Psoas muscle (tissue), 8 donors: ENCODE data around the gene C17orf50. TPM values are rescaled to one million over a fixed set of nuclear protein-coding genes. Genes with fewer than 3 reads are reported as not detected.

Experiments used
- ATAC-seq, 4 donors: fragments of 200-7000 bp; cut with Tn5 transposase; one replicate each; pipeline ENCODE4 v1.9.1; 2020; ENCODE audit warnings: moderate library complexity in 3 of 4, mild to moderate bottlenecking in 2 of 4
- DNase-seq, 2 donors: peaks; one replicate each; pipeline ENCODE4 v3.0.0-alpha.2; 2020
- H3K27ac ChIP-seq: fragments of 200-600 bp; one replicate; pipeline ENCODE4 v1.8.0; 2022
- H3K27me3 ChIP-seq, 3 donors: fragments of 200-600 bp in 1 of 3; one replicate each; pipeline versions ENCODE4 v1.6.1 to v1.8.0; 2013 to 2022; ENCODE audit warnings: low read length in 2 of 3, mild to moderate bottlenecking in 2 of 3, moderate library complexity in 1 of 3; ENCODE audit not compliant: insufficient read depth in 3 of 3
- H3K36me3 ChIP-seq, 2 donors: fragments of 200-600 bp in 1 of 2; one replicate each; pipeline versions ENCODE4 v1.6.1 to v1.8.0; 2013 to 2022; ENCODE audit warnings: low read depth in 1 of 2, mild to moderate bottlenecking in 1 of 2, moderate library complexity in 1 of 2; ENCODE audit not compliant: insufficient read depth in 1 of 2
- H3K4me1 ChIP-seq: fragments of 200-600 bp; one replicate; pipeline ENCODE4 v1.8.0; 2022
- H3K4me3 ChIP-seq: fragments of 200-600 bp; one replicate; pipeline ENCODE4 v1.8.0; 2022; ENCODE audit warnings: mild to moderate bottlenecking
- H3K9me3 ChIP-seq: fragments of 200-600 bp; one replicate; pipeline ENCODE4 v1.8.0; 2022
- WGBS, 3 donors: extraction: QIAGEN DNeasy Blood & Tissue Kit; methylation state at CpG; one replicate each; pipeline versions ENCODE4 v1.1.6 to v1.1.7; 2013; 5-methylcytosine and 5-hydroxymethylcytosine counted together
- intact Hi-C, 2 donors: fragments of 100-400 bp; cut with DNase I; formaldehyde crosslinking; loops; one replicate each; pipeline versions ENCODE4 v1.11.0 to v1.14.2; 2022
- long read RNA-seq, 2 donors: library from polyadenylated mRNA; unstranded; transcript quantifications; one replicate each; pipeline ENCODE4 v2.0.0, GENCODE V29; 2021
- polyA plus RNA-seq, 3 donors: library from polyadenylated mRNA; stranded (reverse); fragments of 200-250 nt; gene quantifications; one replicate each; pipeline ENCODE4 v1.2.3, GENCODE V29; 2013
- total RNA-seq, 4 donors: library from RNA; stranded (reverse); fragmentation: NEBNext Ultra II Directional in 2 of 4; extraction: Animal tissue kit (Norgen Biotek cat#: 25700) in 2 of 4; gene quantifications; one replicate each; pipeline versions ENCODE4 v1.2.1 to v1.2.4, GENCODE V29; 2021 to 2023
- TF ChIP-seq, protein P1 (sequence below): fragments of 200-600 bp; IDR thresholded peaks from one replicate; pipeline ENCODE4 v1.8.0; 2022; ENCODE audit warnings: antibody characterized with exemption
- donor health status: healthy with polysubstance abuse.
- donor health status: DM: no; HTN: no; CAD: no; lungs with moderate emphysema.
- donor health status: Bipolar disorder and iron deficiency.
- donor health status: healthy.
- donor health status: DM: yes; HTN: yes; CAD: no.
- donor health status: DM: no; HTN: no; CAD: no.
- donor health status: DM: no; HTN: no; CAD: no.
- donor health status: DM: yes; HTN: yes; CAD: no.

The C17orf50 gene
- total RNA-seq: not detected
- polyA plus RNA-seq: under 1 TPM in 1 of 3 donors, not detected in 2; 0.08 TPM
- long read RNA-seq, donor 1: 0 reads
- long read RNA-seq, donor 2: 0 reads

DNA sequence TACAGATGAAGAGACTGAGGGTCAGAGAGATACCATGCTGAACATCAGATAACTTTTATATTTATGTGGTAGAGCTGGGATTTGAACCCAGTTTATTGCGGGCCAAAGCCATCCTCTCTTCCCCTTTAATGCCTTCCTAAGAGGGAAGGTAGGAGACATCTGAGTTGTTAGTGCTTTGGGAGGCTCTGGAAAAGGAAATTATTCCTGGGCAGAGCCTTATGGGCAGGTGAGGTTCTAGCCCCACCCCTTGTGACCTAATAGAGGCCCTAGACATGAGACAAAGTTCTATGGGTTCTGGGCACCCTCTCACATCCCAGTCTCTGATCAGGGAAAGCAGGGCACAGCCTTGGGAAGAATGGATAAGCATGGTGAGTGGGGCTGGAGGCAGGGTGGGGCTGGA is at the start of gene C17orf50:
TSS of gene C17orf50 (plus strand) at position 301 of the 400 bp plus-strand sequence. CDS start at position 356, 55 bp downstream.
- Histone ChIP-seq H3K4me1 (peaks cover 6% of the 10 kb centered on the region), H3K4me3 (no peak within 1 kb of the TSS), H3K9me3 (no peaks in the 10 kb centered on the region), H3K27me3 (no peaks in the 10 kb centered on the region), H3K36me3 (no peaks in the 10 kb centered on the region), H3K27ac (no peak within 1 kb of the TSS)
- WGBS, 3 donors: 64 to 95% (median 94%) methylated on average over 1 of the region's 1 CpG
- TF ChIP-seq, protein P1, sequence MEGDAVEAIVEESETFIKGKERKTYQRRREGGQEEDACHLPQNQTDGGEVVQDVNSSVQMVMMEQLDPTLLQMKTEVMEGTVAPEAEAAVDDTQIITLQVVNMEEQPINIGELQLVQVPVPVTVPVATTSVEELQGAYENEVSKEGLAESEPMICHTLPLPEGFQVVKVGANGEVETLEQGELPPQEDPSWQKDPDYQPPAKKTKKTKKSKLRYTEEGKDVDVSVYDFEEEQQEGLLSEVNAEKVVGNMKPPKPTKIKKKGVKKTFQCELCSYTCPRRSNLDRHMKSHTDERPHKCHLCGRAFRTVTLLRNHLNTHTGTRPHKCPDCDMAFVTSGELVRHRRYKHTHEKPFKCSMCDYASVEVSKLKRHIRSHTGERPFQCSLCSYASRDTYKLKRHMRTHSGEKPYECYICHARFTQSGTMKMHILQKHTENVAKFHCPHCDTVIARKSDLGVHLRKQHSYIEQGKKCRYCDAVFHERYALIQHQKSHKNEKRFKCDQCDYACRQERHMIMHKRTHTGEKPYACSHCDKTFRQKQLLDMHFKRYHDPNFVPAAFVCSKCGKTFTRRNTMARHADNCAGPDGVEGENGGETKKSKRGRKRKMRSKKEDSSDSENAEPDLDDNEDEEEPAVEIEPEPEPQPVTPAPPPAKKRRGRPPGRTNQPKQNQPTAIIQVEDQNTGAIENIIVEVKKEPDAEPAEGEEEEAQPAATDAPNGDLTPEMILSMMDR: no peak
- ATAC-seq (no peak), DNase-seq (no peak)
- intact Hi-C loops: no loop called here

- TF ChIP-seq, protein P1: no peak
- H3K27ac ChIP-seq: no peak overlapping the region
- peaks cover 3 to 18% of the 10 kb centered on the region in 2 donors for H3K36me3 ChIP-seq
- H3K4me1 ChIP-seq: peaks cover 54% of the 10 kb centered on the region
- H3K9me3 ChIP-seq: no peaks in the 10 kb centered on the region
- DNase-seq (no peak), ATAC-seq (no peak)
- H3K27me3 ChIP-seq: no peaks in the 10 kb centered on the region
- intact Hi-C loops: loop anchor here in 1 of 2 donors (5.0 kb wide), 1 partner anchor 49 kb away; no protein-coding TSS in a partner anchor
- 87 to 93% (median 89%) methylated on average over 2 of the region's 2 CpGs for WGBS, 3 donors
- no peak overlapping the region for H3K4me3 ChIP-seq
These were observed 49.7 kb upstream of the C17orf50 start for GRCh38 chr17:35710950-35711349.

GRCh38 chr17:35713069-35713728 is 47.5 kb upstream of the C17orf50 start:
- intact Hi-C loops: loop anchor here in 1 of 2 donors (5.0 kb wide), 1 partner anchor 51 kb away; no protein-coding TSS in a partner anchor
- DNase-seq (peak in 1 of 2 donors; percentile 16), ATAC-seq (peak; percentile 87 to 92 (median 92))
- H3K27me3 ChIP-seq: no peaks in the 10 kb centered on the region
- H3K4me3 ChIP-seq: no peak overlapping the region
- 22 to 25% (median 24%) methylated on average over 7 of the region's 7 CpGs for WGBS, 3 donors
- peaks cover 3 to 29% of the 10 kb centered on the region in 2 donors for H3K36me3 ChIP-seq
- H3K4me1 ChIP-seq: peaks cover 67% of the 10 kb centered on the region
- H3K27ac ChIP-seq: peak overlapping the region; percentile 80
- TF ChIP-seq, protein P1: no peak
- H3K9me3 ChIP-seq: no peaks in the 10 kb centered on the region

GRCh38 chr17:35714988-35715387 is 45.7 kb upstream of the C17orf50 start:
- intact Hi-C loops: loop anchor here in 1 of 2 donors (5.0 kb wide), 1 partner anchor 53 kb away; no protein-coding TSS in a partner anchor
- TF ChIP-seq, protein P1: no peak
- Histone ChIP-seq H3K27me3 (no peaks in the 10 kb centered on the region), H3K4me3 (no peak overlapping the region), H3K4me1 (peaks cover 51% of the 10 kb centered on the region), H3K9me3 (no peaks in the 10 kb centered on the region), H3K27ac (peak overlapping the region; percentile 80), H3K36me3 (peaks cover 3 to 28% of the 10 kb centered on the region in 2 donors)
- no peak for DNase-seq
- WGBS, 3 donors: 88 to 89% (median 88%) methylated on average over 2 of the region's 2 CpGs
- ATAC-seq: no peak
